NCI-H2196 (cell line): ENCODE measurements around the gene PARD3.
"Not testable (repeated sequence)": the region's sequence is repeated elsewhere in the genome, so short reads cannot be mapped to it uniquely, and the experiment has no call there.

Experiments used
- DNase-seq: peaks from one replicate; lab custom pipeline; 2025; ENCODE audit not compliant: unreplicated experiment; lab: John Stamatoyannopoulos, UW

Gene PARD3

GRCh38 chr10:34815185-34816084 lies at the start of gene PARD3:
TSS of gene PARD3 (minus strand) at chr10:34815296. CDS start at chr10:34814995, 301 bp downstream.
- peak; percentile 42 for DNase-seq

GRCh38 chr10:34864149-34865067 lies 49.3 kb upstream of the PARD3 start:
- DNase-seq = no peak

GRCh38 chr10:34862892-34863291 lies 47.8 kb upstream of the PARD3 start:
- DNase-seq = no peak

GRCh38 chr10:34861293-34862021 lies 46.4 kb upstream of the PARD3 start:
- DNase-seq = peak; percentile 20

- DNase-seq = no peak
Observed at GRCh38 chr10:34859170-34859569, 44.1 kb upstream of the PARD3 start.

- no peak for DNase-seq
Observed at GRCh38 chr10:34858003-34858402, 42.9 kb upstream of the PARD3 start.

- peak; percentile 5 for DNase-seq
Observed at GRCh38 chr10:34854147-34854601, 39.1 kb upstream of the PARD3 start.

- DNase-seq = no peak
Observed at GRCh38 chr10:34853357-34853756, 38.3 kb upstream of the PARD3 start.

GRCh38 chr10:34850558-34850957 lies 35.5 kb upstream of the PARD3 start:
- no peak for DNase-seq

GRCh38 chr10:34850036-34850435 lies 34.9 kb upstream of the PARD3 start:
- DNase-seq = no peak

GRCh38 chr10:34845070-34845469 lies 30.0 kb upstream of the PARD3 start:
- no peak for DNase-seq

GRCh38 chr10:34844448-34844847 lies 29.4 kb upstream of the PARD3 start:
- DNase-seq = no peak

- DNase-seq = not testable (repeated sequence)
Observed at GRCh38 chr10:34843470-34843869, 28.4 kb upstream of the PARD3 start.

GRCh38 chr10:34838366-34838900 lies 23.3 kb upstream of the PARD3 start:
- DNase-seq = no peak

- no peak for DNase-seq
Observed at GRCh38 chr10:34835908-34836508, 20.9 kb upstream of the PARD3 start.

- DNase-seq = no peak
Observed at GRCh38 chr10:34834274-34834673, 19.2 kb upstream of the PARD3 start.

GRCh38 chr10:34830217-34830822 lies 15.2 kb upstream of the PARD3 start:
- DNase-seq = no peak

GRCh38 chr10:34826857-34827766 lies 12.0 kb upstream of the PARD3 start:
- no peak for DNase-seq

- no peak for DNase-seq
Observed at GRCh38 chr10:34826221-34826620, 11.1 kb upstream of the PARD3 start.
